Muscle of arm (tissue), 14 donors: ENCODE data around the gene IRS2. TPM values are rescaled to one million over a fixed set of nuclear protein-coding genes. Genes with fewer than 3 reads are reported as not detected.
A peak's percentile ranks its signal among the peaks of the same experiment; 100 is the strongest.
"Not testable (repeated sequence)": the region's sequence is repeated elsewhere in the genome, so short reads cannot be mapped to it uniquely, and the experiment has no call there.

Experiments
- DNase-seq: peaks from one replicate; pipeline ENCODE4 v3.0.0-alpha.2; 2013
- long read RNA-seq, 11 donors: transcript quantifications; one replicate each; lab custom pipeline, GENCODE V29; 2026
- polyA plus RNA-seq, 12 donors: library from polyadenylated mRNA; unstranded; fragments of 120-200 nt; gene quantifications; one replicate each; pipeline ENCODE4 v1.2.1, GENCODE V29; 2013; ENCODE audit not compliant: insufficient read length in 12 of 12

Gene IRS2, protein sequence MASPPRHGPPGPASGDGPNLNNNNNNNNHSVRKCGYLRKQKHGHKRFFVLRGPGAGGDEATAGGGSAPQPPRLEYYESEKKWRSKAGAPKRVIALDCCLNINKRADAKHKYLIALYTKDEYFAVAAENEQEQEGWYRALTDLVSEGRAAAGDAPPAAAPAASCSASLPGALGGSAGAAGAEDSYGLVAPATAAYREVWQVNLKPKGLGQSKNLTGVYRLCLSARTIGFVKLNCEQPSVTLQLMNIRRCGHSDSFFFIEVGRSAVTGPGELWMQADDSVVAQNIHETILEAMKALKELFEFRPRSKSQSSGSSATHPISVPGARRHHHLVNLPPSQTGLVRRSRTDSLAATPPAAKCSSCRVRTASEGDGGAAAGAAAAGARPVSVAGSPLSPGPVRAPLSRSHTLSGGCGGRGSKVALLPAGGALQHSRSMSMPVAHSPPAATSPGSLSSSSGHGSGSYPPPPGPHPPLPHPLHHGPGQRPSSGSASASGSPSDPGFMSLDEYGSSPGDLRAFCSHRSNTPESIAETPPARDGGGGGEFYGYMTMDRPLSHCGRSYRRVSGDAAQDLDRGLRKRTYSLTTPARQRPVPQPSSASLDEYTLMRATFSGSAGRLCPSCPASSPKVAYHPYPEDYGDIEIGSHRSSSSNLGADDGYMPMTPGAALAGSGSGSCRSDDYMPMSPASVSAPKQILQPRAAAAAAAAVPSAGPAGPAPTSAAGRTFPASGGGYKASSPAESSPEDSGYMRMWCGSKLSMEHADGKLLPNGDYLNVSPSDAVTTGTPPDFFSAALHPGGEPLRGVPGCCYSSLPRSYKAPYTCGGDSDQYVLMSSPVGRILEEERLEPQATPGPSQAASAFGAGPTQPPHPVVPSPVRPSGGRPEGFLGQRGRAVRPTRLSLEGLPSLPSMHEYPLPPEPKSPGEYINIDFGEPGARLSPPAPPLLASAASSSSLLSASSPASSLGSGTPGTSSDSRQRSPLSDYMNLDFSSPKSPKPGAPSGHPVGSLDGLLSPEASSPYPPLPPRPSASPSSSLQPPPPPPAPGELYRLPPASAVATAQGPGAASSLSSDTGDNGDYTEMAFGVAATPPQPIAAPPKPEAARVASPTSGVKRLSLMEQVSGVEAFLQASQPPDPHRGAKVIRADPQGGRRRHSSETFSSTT (N-terminal part only)
- 10 to 100 TPM in 1 of 12 donors, 1 to 10 TPM in 11; 1.8 to 50.7 (median 3.0) TPM for polyA plus RNA-seq
- long read RNA-seq, donor 1, full-length matches to known transcripts, result 8 of 8 reads
- long read RNA-seq, donor 1, partial matches to known transcripts, result 0 of 8 reads
- long read RNA-seq, donor 1, other reads (novel, unspliced or antisense), result 0 of 8 reads
- long read RNA-seq, donor 2, full-length matches to known transcripts, result 1 of 1 reads
- long read RNA-seq, donor 2, partial matches to known transcripts, result 0 of 1 reads
- long read RNA-seq, donor 2, other reads (novel, unspliced or antisense), result 0 of 1 reads
- long read RNA-seq, donor 3, result 0 reads
- long read RNA-seq, donor 4, result 0 reads
- long read RNA-seq, donor 5, result 0 reads
- long read RNA-seq, donor 6, full-length matches to known transcripts, result 1 of 1 reads
- long read RNA-seq, donor 6, partial matches to known transcripts, result 0 of 1 reads
- long read RNA-seq, donor 6, other reads (novel, unspliced or antisense), result 0 of 1 reads
- long read RNA-seq, donor 7, result 0 reads
- long read RNA-seq, donor 8, full-length matches to known transcripts, result 2 of 2 reads
- long read RNA-seq, donor 8, partial matches to known transcripts, result 0 of 2 reads
- long read RNA-seq, donor 8, other reads (novel, unspliced or antisense), result 0 of 2 reads
- long read RNA-seq, donor 9, full-length matches to known transcripts, result 1 of 1 reads
- long read RNA-seq, donor 9, partial matches to known transcripts, result 0 of 1 reads
- long read RNA-seq, donor 9, other reads (novel, unspliced or antisense), result 0 of 1 reads
- long read RNA-seq, donor 10, full-length matches to known transcripts, result 1 of 1 reads
- long read RNA-seq, donor 10, partial matches to known transcripts, result 0 of 1 reads
- long read RNA-seq, donor 10, other reads (novel, unspliced or antisense), result 0 of 1 reads
- long read RNA-seq, donor 11, full-length matches to known transcripts, result 3 of 3 reads
- long read RNA-seq, donor 11, partial matches to known transcripts, result 0 of 3 reads
- long read RNA-seq, donor 11, other reads (novel, unspliced or antisense), result 0 of 3 reads

- peak; percentile 88 for DNase-seq
These were observed at the start of gene IRS2 for GRCh38 chr13:109786457-109787134. Gene IRS2 (minus strand): TSS chr13:109786583. CDS start chr13:109786053, 530 bp downstream.

GRCh38 chr13:109834973-109835720, 48.8 kb upstream of the IRS2 start:
- DNase-seq, result no peak

GRCh38 chr13:109833940-109834339, 47.6 kb upstream of the IRS2 start:
- no peak for DNase-seq

- no peak for DNase-seq
These were observed 46.7 kb upstream of the IRS2 start for GRCh38 chr13:109833071-109833470.

GRCh38 chr13:109828591-109829316, 42.4 kb upstream of the IRS2 start:
- DNase-seq, result not testable (repeated sequence)

DNA sequence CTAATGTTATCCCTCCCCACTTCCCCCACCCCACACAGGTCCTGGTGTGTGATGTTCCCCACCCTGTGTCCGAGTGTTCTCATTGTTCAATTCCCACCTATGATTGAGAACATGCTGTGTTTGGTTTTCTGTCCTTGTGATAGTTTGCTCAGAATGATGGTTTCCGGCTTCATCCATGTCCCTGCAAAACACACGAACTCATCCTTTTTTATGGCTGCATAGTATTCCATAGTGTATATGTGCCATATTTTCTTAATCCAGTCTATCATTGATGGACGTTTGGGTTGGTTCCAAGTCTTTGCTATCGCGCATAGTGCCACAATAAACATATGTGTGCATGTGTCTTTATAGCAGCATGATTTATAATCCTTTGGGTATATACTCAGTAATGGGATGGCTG, 36.8 kb upstream of the IRS2 start:
- not testable (repeated sequence) for DNase-seq

DNA sequence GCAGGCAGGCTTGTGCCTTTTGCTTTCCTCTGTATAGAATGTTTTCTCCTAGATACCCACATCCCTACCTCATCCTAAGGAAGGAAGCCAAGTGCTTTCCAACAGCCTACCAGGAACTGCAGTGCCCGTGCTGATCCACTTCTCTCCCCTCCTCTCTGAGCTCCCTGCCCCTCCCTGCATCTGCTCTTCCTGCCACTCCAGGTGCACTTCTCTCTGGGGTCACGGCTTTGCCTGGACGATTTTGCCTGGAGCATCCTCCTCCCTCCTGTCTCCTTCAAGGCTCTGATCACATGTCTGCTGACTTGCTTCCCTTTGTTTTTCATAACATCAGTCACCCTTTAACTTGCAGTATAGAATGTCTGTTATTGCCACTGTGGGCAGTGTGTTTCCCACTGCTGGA, 34.7 kb upstream of the IRS2 start:
- DNase-seq, result no peak

DNA sequence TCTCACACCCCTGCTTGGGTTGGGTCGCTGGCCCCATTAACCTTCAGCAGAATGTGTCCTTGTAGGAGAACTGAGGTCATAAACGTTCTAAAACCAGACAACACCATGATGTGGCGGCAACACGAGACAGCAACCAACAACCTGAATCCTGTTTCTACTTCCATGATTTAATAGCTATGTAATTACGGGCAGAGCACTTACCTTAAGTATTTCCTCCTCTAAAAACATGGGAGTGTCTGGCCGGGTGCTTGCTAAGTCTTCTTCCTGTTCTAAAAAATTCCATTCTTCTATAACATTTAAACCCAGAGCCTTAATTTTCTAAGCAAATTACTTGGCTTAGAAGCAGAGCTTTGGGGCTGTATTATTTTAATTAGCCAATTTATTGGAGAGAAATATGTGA, 33.5 kb upstream of the IRS2 start:
- DNase-seq, result no peak

DNA sequence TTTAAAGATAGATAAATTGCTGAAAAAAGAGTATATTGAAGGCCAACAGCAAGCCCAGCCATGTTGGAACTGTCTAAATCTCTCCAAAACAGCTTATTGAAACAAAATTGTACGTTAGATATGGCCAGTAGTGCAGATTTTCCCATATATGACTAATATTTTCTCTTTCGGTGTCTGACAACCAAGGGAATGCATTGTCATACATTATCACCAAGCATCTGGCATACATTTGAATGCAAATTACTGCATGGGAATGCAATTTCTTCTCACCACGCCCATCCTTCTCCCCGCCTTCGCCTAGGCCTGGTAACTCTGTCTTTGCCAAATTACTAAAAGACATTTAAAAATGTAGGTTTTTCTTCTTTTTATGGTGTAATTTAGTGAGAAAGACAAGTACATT, 32.5 kb upstream of the IRS2 start:
- peak; percentile 38 for DNase-seq

GRCh38 chr13:109817591-109818535, 31.5 kb upstream of the IRS2 start:
- DNase-seq, result no peak

- DNase-seq, result no peak
These were observed 30.4 kb upstream of the IRS2 start for GRCh38 chr13:109816808-109817203.

GRCh38 chr13:109816112-109816807, 29.9 kb upstream of the IRS2 start:
- DNase-seq, result no peak

- DNase-seq, result no peak
These were observed 29.3 kb upstream of the IRS2 start for GRCh38 chr13:109815651-109816050.

DNA sequence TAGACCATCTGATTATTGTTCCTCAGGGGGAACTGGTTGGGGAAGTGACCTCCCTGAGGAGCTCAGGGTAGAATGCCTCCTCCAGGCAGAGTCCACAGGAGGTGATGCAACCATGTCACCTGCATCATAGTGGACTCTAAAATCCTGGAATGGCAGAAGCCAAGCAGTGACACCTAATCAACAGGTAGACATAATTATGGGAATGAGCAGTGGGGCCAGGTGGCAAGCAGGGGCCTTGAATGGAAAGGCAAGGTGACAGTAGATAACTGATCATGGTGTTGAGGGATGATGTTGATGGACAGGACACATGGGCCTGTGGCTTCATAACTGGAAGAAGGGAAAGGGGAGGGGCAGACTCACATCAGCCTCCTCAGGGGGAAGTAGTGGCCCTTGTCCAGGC, 27.3 kb upstream of the IRS2 start:
- DNase-seq, result no peak

GRCh38 chr13:109812382-109812781, 26.0 kb upstream of the IRS2 start:
- no peak for DNase-seq
